CD4-positive, alpha-beta memory T cell (primary cell): ENCODE data around the gene MTHFD2. TPM values are rescaled to one million over a fixed set of nuclear protein-coding genes. Genes with fewer than 3 reads are reported as not detected.

Source experiments
- CTCF ChIA-PET: fragments of 350-600 bp; sonication (Branson Sonifier 250); formaldehyde crosslinking; loops from one replicate; lab custom pipeline; 2021; ENCODE audit warnings: inconsistent platforms; ENCODE audit not compliant: partially characterized antibody; lab: Charles Lee
- POLR2A ChIA-PET: fragments of 350-600 bp; sonication (Branson Sonifier 250); formaldehyde crosslinking; loops from one replicate; lab custom pipeline; 2021; ENCODE audit not compliant: partially characterized antibody; lab: Charles Lee
- DNase-seq, 5 donors: peaks; one replicate each; pipeline versions ENCODE4 v3.0.0 to v3.0.0-alpha.2; 2020 to 2022; ENCODE audit warnings: mixed read lengths in 1 of 5
- H3K27ac ChIP-seq: one replicate; pipeline ENCODE4 v1.7.0; 2013; ENCODE audit warnings: low read depth, low read length
- H3K27me3 ChIP-seq: 2 replicates; pipeline ENCODE4 v1.7.0; 2013; ENCODE audit warnings: mild to moderate bottlenecking, low read length, moderate library complexity; ENCODE audit not compliant: insufficient read depth
- H3K36me3 ChIP-seq: 2 replicates; pipeline ENCODE4 v1.7.0; 2013; ENCODE audit warnings: mild to moderate bottlenecking, low read length, moderate library complexity; ENCODE audit not compliant: insufficient read depth
- H3K4me1 ChIP-seq: 2 replicates; pipeline ENCODE4 v1.7.0; 2013; ENCODE audit warnings: mild to moderate bottlenecking, low read length, moderate library complexity; ENCODE audit not compliant: insufficient read depth
- H3K4me3 ChIP-seq, 2 donors: one replicate each; pipeline ENCODE4 v1.7.0; 2013; ENCODE audit warnings: low read length in 2 of 2, mild to moderate bottlenecking in 1 of 2
- H3K9me3 ChIP-seq, 2 donors: one replicate each; pipeline ENCODE4 v1.7.0; 2013; ENCODE audit warnings: low read length in 2 of 2, control low read depth in 1 of 2; ENCODE audit not compliant: control insufficient read depth in 1 of 2
- H3K27ac Mint-ChIP-seq, 7 donors: one replicate each; pipeline ENCODE4 v1.8.0; 2020 to 2021; ENCODE audit warnings: mixed read lengths in 7 of 7, mild to moderate bottlenecking in 6 of 7, inconsistent platforms in 3 of 7, moderate library complexity in 3 of 7
- H3K27me3 Mint-ChIP-seq, 2 donors: one replicate each; pipeline ENCODE4 v1.8.0; 2020 to 2021; ENCODE audit warnings: mixed read lengths in 2 of 2
- H3K36me3 Mint-ChIP-seq, 2 donors: one replicate each; pipeline ENCODE4 v1.8.0; 2020 to 2021; ENCODE audit warnings: mixed read lengths in 2 of 2, inconsistent platforms in 1 of 2, mild to moderate bottlenecking in 1 of 2
- H3K4me1 Mint-ChIP-seq, 4 donors: one replicate each; pipeline ENCODE4 v1.8.0; 2020 to 2021; ENCODE audit warnings: mixed read lengths in 4 of 4, mild to moderate bottlenecking in 1 of 4
- H3K4me3 Mint-ChIP-seq, 8 donors: one replicate each; pipeline ENCODE4 v1.8.0; 2020 to 2021; ENCODE audit warnings: mixed read lengths in 8 of 8, mild to moderate bottlenecking in 7 of 8, moderate library complexity in 6 of 8, inconsistent platforms in 3 of 8
- H3K9me3 Mint-ChIP-seq, 8 donors: one replicate each; pipeline ENCODE4 v1.8.0; 2020 to 2021; ENCODE audit warnings: mixed read lengths in 8 of 8, mild to moderate bottlenecking in 5 of 8, inconsistent platforms in 3 of 8, moderate library complexity in 1 of 8
- intact Hi-C: fragments of 100-400 bp; cut with micrococcal nuclease; formaldehyde crosslinking; loops from one replicate; pipeline ENCODE4 v1.15.1; 2023
- polyA plus RNA-seq, 2 donors: library from polyadenylated mRNA; unstranded; fragments of 300-500 nt; fragmentation: Illumina TruSeq; gene quantifications; one replicate each; pipeline ENCODE4 v1.2.3, GENCODE V29; 2021
- total RNA-seq, 2 experiments: library from RNA; stranded (reverse); gene quantifications; one replicate each; pipeline ENCODE4 v1.2.3, GENCODE V29; 2021

Gene MTHFD2
- total and polyA plus RNA-seq, 4 experiments from 2014 or later, result 13.7 to 25.0 (median 20.1) TPM

DNA sequence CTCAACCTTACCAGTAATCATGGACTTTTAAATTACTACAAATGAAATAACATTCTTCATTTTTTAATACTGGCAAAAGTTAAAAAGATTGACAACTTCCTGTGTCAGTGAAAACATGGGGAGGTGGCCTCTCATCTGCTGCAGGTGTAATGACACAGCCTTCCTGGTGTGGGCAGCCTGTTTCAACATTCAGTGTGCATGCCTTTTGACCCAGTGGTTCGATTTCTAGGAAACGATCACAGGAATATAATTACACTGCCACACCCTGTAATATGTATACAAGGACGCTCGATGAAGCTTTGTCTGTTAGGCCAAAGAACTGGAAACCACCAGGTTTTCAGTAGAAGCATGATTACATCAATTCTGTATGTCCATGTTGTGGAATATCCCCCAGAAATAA, 68.7 kb downstream of the MTHFD2 start:
- POLR2A ChIA-PET, result interaction anchor here (1.2 to 1.8 kb wide), 2 partner anchors 24 to 124 kb away, joined by 3 to 9 read pairs; no protein-coding TSS in a partner anchor
- Histone ChIP-seq H3K27me3 (no peaks in the 10 kb centered on the region), H3K4me1 (peaks cover 20% of the 10 kb centered on the region), H3K9me3 (no peaks in the 10 kb centered on the region), H3K4me3 (no peak overlapping the region), H3K27ac (no peak overlapping the region), H3K36me3 (no peaks in the 10 kb centered on the region)
- Mint-ChIP-seq H3K27ac (peak overlapping the region in 6 of 7 donors; percentile 14 to 81 (median 70)), H3K4me3 (peak overlapping the region; percentile 11 to 77 (median 65)), H3K9me3 (no peaks in the 10 kb centered on the region), H3K27me3 (no peaks in the 10 kb centered on the region), H3K36me3 (peaks cover 7 to 32% of the 10 kb centered on the region in 2 donors), H3K4me1 (peaks cover 14 to 23% (median 18%) of the 10 kb centered on the region in 4 donors)
- DNase-seq, result peak; percentile 66 to 73 (median 70)
- CTCF ChIA-PET, result interaction anchor here (1.2 to 10.9 kb wide), 11 partner anchors 13 to 324 kb away, joined by 3 to 153 read pairs (median 4); no protein-coding TSS in a partner anchor
- intact Hi-C loops, result loop anchor here (1.0 to 5.0 kb wide), 3 partner anchors 68 to 265 kb away; no protein-coding TSS in a partner anchor

Other genes starting within 250 kb of the MTHFD2 start
- 10 to 100 TPM; 18.2 to 19.4 TPM for gene TET3, start 213.7 kb upstream of the MTHFD2 start, total RNA-seq
- under 1 TPM; 0.03 to 0.57 TPM for gene TET3, start 213.7 kb upstream of the MTHFD2 start, polyA plus RNA-seq
- 10 to 100 TPM; 16.4 to 19.0 TPM for gene BOLA3, start 50.7 kb upstream of the MTHFD2 start, total RNA-seq
- 100 to 1,000 TPM in 1 of 2 donors, 10 to 100 TPM in 1; 82.0 to 101 TPM for gene BOLA3, start 50.7 kb upstream of the MTHFD2 start, polyA plus RNA-seq
- 100 to 1,000 TPM; 135 TPM for gene MOB1A, start 19.7 kb upstream of the MTHFD2 start, total RNA-seq
- gene MOB1A, start 19.7 kb upstream of the MTHFD2 start, polyA plus RNA-seq, result 100 to 1,000 TPM; 142 to 203 TPM
- 10 to 100 TPM; 10.9 to 11.5 TPM for gene SLC4A5, start 144.8 kb downstream of the MTHFD2 start, total RNA-seq
- gene SLC4A5, start 144.8 kb downstream of the MTHFD2 start, polyA plus RNA-seq, result 1 to 10 TPM in 1 of 2 donors, under 1 TPM in 1; 0.25 to 3.4 TPM
- gene DCTN1, start 181.7 kb downstream of the MTHFD2 start, total RNA-seq, result 100 to 1,000 TPM; 105 to 115 TPM
- 10 to 100 TPM; 24.4 to 78.0 TPM for gene DCTN1, start 181.7 kb downstream of the MTHFD2 start, polyA plus RNA-seq
- gene C2orf81, start 223.0 kb downstream of the MTHFD2 start, total RNA-seq, result 1 to 10 TPM; 5.3 to 7.5 TPM
- 1 to 10 TPM; 1.5 to 1.6 TPM for gene C2orf81, start 223.0 kb downstream of the MTHFD2 start, polyA plus RNA-seq
- 10 to 100 TPM; 36.3 to 41.0 TPM for gene WDR54, start 223.1 kb downstream of the MTHFD2 start, total RNA-seq
- gene WDR54, start 223.1 kb downstream of the MTHFD2 start, polyA plus RNA-seq, result 100 to 1,000 TPM in 1 of 2 donors, 10 to 100 TPM in 1; 56.1 to 107 TPM
- gene RTKN, start 243.3 kb downstream of the MTHFD2 start, total RNA-seq, result not detected
- under 1 TPM in 1 of 2 donors, not detected in 1; 0.14 TPM for gene RTKN, start 243.3 kb downstream of the MTHFD2 start, polyA plus RNA-seq